GM21786 (cell line): Measurements from ENCODE around the gene FAM72C.
"Not testable (repeated sequence)": the region's sequence is repeated elsewhere in the genome, so short reads cannot be mapped to it uniquely, and the experiment has no call there.

Experiments used
- ATAC-seq: cut with Tn5 transposase; IDR thresholded peaks from one replicate; pipeline ENCODE4 v1.9.1; 2021; ENCODE audit not compliant: unreplicated experiment

FAM72C gene

DNA sequence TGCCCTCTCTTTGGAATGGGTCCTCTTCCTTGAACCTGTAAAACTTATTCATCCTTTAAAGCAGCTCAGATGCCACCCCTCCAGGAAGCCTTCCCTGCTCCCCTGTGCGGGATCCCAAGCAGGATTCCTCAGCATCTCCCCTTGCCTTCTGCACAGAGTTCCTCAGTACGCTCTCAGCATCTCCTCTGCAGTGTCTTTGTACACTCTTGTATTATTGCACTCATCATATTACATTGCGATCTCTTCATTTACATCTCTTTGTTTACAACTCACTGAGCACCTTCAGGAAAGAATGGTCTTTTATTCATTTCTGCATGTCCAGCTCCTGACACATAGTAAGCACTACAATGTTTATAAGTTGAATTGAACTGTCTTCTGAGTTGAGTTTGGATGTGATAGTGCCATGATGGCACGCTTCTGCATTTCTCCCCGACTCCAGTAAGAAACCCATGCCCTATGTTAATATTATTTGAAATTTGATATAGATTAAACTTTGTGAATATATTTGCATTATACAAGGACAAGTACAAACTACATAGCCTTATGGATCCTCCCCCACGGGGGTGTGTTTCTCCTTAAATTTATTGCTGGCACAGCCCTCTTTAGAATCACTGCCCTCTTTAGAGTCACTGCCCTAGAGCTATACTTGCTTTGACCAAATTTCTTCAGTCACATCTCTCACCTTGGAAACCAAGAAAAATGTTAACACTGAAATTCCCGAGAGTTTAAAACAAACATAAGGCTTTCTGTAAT lies 13.1 kb upstream of the FAM72C start:
- ATAC-seq, result not testable (repeated sequence)

DNA sequence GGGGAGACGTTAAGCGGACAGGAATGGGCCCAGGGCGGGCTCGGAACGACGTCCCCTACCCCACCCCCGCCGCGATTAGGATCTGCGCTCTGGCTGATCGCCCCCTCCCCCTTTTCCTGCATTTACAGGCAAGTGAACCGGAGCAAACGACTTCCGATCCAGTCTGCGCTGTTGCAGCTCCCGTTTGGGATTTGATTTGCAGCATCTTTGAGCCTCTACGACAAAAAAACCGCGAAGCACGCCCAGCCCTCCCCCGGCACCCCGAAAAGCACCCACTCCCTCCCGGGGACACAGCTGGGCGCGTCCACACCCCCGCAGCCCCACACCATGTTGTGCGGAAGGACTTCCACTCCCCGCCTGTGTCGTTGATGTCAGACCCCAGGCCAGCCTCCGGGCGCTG lies 2.6 kb upstream of the FAM72C start:
- not testable (repeated sequence) for ATAC-seq

DNA sequence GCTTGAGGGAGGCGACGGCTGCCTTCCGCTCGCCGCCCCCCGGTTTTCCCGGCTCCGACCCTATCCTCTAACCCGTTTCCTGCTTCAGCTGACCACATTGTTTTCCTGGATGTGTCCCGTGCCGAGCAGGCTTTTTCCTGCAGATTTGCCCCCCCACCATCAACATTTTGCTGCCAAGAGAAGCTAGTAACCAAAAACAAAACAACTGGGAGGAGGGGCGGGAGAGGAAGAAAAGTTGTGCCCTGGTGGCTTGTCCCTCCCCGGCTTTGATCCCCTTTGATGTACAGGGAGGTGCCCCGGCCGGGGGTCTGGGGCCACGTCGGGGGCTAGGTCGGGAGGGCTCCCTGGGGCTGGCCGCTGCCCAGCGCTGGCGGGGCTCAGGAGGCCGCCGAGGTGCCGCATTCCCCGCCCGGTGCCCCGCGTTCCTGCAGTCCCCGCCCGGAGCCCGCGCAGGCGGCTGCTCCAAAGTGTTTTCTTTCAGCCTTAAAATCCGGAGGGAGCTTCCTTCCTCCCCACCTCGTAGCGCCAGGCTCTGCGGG lies 2.2 kb upstream of the FAM72C start:
- ATAC-seq, result not testable (repeated sequence)

DNA sequence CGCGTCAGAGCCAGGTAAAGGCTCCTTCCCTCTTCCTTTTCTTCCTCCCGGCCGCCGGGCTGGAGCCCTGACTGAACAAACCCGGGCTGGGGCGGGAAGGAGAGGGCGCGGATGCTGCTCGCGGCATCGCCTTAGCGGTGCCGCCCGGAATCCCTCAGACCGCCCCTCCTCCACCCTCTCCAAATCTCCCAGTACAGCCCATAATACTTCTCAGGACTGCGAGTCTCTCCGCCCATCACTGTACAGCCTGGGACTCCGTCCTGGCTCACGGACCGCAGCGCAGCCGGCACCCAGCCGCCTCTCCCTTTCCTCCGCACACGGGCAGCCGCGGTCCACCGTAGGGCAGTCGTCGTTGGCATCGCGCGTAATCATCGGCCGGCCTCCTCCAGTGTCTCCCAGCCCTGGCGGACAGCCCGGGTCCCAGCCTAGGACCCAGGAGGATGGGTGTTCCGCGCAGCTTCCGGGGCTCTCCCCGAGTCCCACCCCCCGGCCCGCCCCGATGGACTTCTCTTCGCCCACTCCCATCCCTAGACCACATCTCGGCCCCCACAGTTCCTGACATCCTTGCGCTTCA lies 1.1 kb upstream of the FAM72C start:
- peak; percentile 0 for ATAC-seq

- ATAC-seq, result not testable (repeated sequence)
Observed at GRCh38 chr1:143965860-143966259, 5.9 kb downstream of the FAM72C start.

DNA sequence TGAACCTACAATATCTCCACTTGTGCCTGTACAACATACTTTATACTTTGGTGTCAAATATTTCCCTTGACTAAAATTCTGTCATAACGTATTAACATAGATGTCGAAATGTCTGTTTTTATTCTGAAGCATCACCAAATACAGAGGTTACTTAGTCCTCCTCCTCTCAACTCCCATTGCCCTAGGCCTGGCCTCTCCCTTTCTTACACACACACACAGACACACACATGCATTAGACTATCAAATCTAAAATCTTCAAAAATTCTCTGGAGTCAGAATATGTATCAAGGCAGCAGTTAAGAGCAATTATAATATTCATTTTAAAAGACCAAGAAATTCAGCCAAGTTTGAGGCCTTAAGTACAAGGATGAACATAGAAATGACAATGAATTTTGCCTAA lies 7.5 kb downstream of the FAM72C start:
- ATAC-seq, result not testable (repeated sequence)

- ATAC-seq, result not testable (repeated sequence)
Observed at GRCh38 chr1:143955930-143956329, 15.9 kb downstream of the FAM72C start.

DNA sequence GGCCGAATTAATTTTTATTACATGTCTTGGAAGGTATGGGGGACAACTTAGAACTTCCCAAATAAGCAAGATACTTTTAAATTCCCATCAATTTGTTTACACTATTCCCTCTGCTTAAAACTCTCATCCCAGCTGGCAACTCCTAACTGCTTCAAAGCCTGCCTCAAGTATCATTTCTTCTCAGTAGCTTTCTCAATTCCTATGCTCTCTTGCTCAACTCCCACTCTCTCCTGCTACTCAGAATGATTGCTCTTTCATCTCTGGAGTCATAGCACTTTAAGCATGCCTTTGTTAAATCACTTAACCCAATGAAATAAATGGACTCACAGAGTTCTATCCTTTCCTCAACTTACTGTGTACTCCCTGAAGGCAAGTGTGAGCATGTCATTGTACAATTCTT lies 18.9 kb downstream of the FAM72C start:
- not testable (repeated sequence) for ATAC-seq

GRCh38 chr1:143951485-143952391 lies 20.0 kb downstream of the FAM72C start:
- not testable (repeated sequence) for ATAC-seq

- not testable (repeated sequence) for ATAC-seq
Observed at GRCh38 chr1:143947749-143948148, 24.0 kb downstream of the FAM72C start.

DNA sequence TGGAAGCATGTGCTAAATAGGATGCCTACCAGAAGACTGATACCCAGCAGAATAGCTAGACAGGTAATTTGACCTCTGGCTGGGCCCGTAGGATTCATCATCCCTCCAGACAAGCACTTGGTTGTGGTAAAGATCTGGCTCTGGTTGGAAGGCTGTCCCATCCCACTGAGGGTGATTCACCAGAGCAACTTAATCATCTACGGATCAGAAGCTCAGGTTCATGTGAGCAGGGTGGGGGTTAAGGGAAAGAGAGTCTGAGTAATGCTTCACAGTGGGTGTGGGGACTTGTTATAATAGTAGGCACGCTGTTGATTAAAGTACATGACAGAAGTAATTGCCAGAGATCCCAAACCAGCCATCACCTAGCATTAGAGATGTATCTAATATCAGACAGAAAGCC lies 26.5 kb downstream of the FAM72C start:
- not testable (repeated sequence) for ATAC-seq

- ATAC-seq, result not testable (repeated sequence)
Observed at GRCh38 chr1:143944576-143945240, 27.1 kb downstream of the FAM72C start.

DNA sequence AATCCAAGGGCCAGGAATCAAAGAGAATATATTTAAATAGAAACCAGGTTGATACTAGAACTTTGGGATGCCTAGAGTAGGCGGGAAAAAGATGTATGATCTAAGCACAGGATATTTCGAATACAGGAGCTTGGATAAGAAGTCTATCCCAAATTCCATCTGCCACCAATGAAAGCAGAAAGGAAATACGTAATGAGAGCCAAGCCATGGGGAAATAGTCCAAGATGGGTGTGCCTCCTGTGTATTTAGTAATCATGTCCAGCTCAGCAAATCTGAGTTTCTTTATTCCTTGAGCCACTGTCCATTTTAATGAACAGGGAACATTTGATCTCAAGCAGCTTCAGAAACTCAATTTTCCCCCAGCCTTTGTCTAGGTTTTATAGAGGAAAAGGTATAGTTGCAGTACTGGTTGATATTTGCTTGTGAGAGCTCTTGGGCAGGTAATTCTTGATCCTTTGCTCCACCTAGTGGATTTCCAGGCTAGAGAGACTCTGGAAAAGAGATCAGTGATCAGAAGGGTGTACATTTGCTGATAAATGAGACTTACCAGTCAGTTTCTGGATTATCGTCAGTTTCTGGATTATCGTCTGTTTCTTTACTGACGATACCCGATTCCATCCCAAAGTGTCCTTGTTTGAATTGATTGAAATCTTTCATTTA lies 28.3 kb downstream of the FAM72C start:
- not testable (repeated sequence) for ATAC-seq

GRCh38 chr1:143942238-143942860 lies 29.4 kb downstream of the FAM72C start:
- not testable (repeated sequence) for ATAC-seq

DNA sequence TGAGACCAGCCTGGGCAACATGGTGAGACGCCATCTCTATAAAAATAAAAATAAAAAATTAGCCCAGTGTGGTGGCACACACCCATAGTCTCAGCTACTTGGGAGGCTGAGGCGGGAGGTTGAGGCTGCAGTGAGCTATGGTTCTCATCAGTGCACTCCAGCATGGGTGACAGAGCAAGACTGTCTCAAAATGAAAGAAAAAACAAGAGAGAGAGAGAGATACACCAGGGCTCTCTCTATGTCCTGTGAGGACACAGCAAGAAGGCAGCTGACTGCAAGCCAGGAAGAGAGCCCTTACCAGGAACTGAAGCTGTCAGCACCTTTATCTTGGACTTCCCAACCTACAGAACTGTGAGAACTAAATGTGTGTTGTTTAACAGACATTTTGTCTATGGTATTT lies 32.1 kb downstream of the FAM72C start:
- ATAC-seq, result not testable (repeated sequence)

GRCh38 chr1:143938922-143939321 lies 32.9 kb downstream of the FAM72C start:
- ATAC-seq, result not testable (repeated sequence)

DNA sequence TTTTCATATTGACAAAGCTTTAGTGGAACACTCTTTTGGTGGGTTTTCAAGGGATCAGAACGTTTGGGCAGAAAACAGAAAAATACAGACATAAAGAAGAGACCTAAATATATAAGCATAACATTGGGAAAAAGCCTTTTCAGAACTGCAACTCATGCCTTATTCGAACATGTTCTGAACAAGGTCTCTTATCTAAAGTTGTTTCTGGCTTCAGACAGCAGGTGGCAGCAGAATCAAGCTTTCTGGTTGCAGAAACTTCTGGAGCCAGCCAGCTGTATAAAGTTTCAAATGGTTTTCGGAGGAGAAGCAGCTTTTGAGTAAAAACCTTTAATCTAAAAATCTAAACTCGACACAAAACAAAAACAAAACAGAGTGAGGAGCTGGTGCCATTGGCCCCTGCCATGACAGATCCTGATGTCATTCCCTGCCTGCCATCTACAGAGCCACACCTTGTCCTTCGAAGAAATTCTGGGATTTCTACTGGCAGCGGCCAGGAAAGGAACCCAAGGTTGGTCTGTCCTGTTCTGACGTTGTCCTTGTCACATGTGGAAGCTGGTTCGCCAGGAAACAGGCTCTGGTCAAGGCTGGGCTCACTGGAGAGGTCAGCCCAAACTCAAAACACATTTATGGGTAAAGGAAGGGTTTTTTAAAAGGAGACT lies 35.2 kb downstream of the FAM72C start:
- ATAC-seq, result not testable (repeated sequence)

GRCh38 chr1:143919127-143919526 lies 52.7 kb downstream of the FAM72C start:
- not testable (repeated sequence) for ATAC-seq

- not testable (repeated sequence) for ATAC-seq
Observed at GRCh38 chr1:143918552-143918951, 53.2 kb downstream of the FAM72C start.
